Activated CD8-positive, alpha-beta memory T cell treated with anti-CD3 and anti-CD28 coated beads, Interleukin-2, amount 10 ng/mL, durations not matched to agents 7 days and 5 days (primary cell): ENCODE data around the gene KHK. TPM values are rescaled to one million over a fixed set of nuclear protein-coding genes. Genes with fewer than 3 reads are reported as not detected.

Experiments
- ATAC-seq: fragments of 150-1000 bp; cut with Tn5 transposase; one replicate; pipeline ENCODE4 v1.10.0; 2021; ENCODE audit warnings: moderate library complexity
- CTCF ChIA-PET: fragments of 350-600 bp; sonication (Branson Sonifier 250); formaldehyde crosslinking; loops from one replicate; lab custom pipeline; 2021; ENCODE audit warnings: antibody characterized with exemption; lab: Charles Lee
- DNase-seq: peaks from one replicate; pipeline ENCODE4 v3.0.0-alpha.2; 2020
- H3K27ac Mint-ChIP-seq: one replicate; pipeline ENCODE4 v1.8.0; 2021; ENCODE audit warnings: mild to moderate bottlenecking, mixed read lengths
- H3K27me3 Mint-ChIP-seq: one replicate; pipeline ENCODE4 v1.8.0; 2021; ENCODE audit warnings: mixed read lengths
- H3K36me3 Mint-ChIP-seq: one replicate; pipeline ENCODE4 v1.8.0; 2021; ENCODE audit warnings: mild to moderate bottlenecking, mixed read lengths
- H3K4me1 Mint-ChIP-seq: one replicate; pipeline ENCODE4 v1.8.0; 2021; ENCODE audit warnings: mixed read lengths
- H3K4me3 Mint-ChIP-seq: one replicate; pipeline ENCODE4 v1.8.0; 2021; ENCODE audit warnings: mild to moderate bottlenecking, moderate library complexity, mixed read lengths
- H3K9me3 Mint-ChIP-seq: one replicate; pipeline ENCODE4 v1.8.0; 2022; ENCODE audit warnings: low read depth, mixed read lengths
- total RNA-seq, 2 experiments: library from RNA; stranded (reverse); gene quantifications; one replicate each; pipeline ENCODE4 v1.2.3, GENCODE V29; 2021

The KHK gene
- total RNA-seq, 2 experiments from 2014 or later: 8.0 to 8.8 TPM

GRCh38 chr2:27079233-27080139 is 7.1 kb upstream of the KHK start:
- CTCF ChIA-PET: interaction anchor here (1.7 kb wide), 1 partner anchor 29 kb away, joined by 8 read pairs; no protein-coding TSS in a partner anchor
- no peaks in the 10 kb centered on the region for H3K36me3 Mint-ChIP-seq
- no peak overlapping the region for H3K4me3 Mint-ChIP-seq
- no peaks in the 10 kb centered on the region for H3K27me3 Mint-ChIP-seq
- DNase-seq (no peak), ATAC-seq (no peak)
- peak overlapping the region; percentile 42 for H3K27ac Mint-ChIP-seq
- H3K4me1 Mint-ChIP-seq: peaks cover 41% of the 10 kb centered on the region
- no peaks in the 10 kb centered on the region for H3K9me3 Mint-ChIP-seq

GRCh38 chr2:27080140-27080469 is 6.5 kb upstream of the KHK start:
- Mint-ChIP-seq H3K4me1 (peaks cover 39% of the 10 kb centered on the region), H3K36me3 (no peaks in the 10 kb centered on the region), H3K27ac (peak overlapping the region; percentile 42), H3K27me3 (no peaks in the 10 kb centered on the region), H3K4me3 (no peak overlapping the region), H3K9me3 (no peaks in the 10 kb centered on the region)
- CTCF ChIA-PET: interaction anchor here (1.3 to 2.3 kb wide), 3 partner anchors 9 to 30 kb away, joined by 4 to 12 read pairs (median 8); partner anchors contain the start of gene OST4
- ATAC-seq (no peak), DNase-seq (no peak)

GRCh38 chr2:27080603-27080936 is 6.0 kb upstream of the KHK start:
- Mint-ChIP-seq H3K27me3 (no peaks in the 10 kb centered on the region), H3K36me3 (no peaks in the 10 kb centered on the region), H3K27ac (peak overlapping the region; percentile 95), H3K4me1 (peaks cover 39% of the 10 kb centered on the region), H3K4me3 (no peak overlapping the region), H3K9me3 (no peaks in the 10 kb centered on the region)
- ATAC-seq: no peak
- DNase-seq: no peak
- CTCF ChIA-PET: interaction anchor here (1.3 to 2.3 kb wide), 4 partner anchors 9 to 119 kb away, joined by 4 to 12 read pairs (median 8); partner anchors contain the start of gene OST4

- H3K4me1 Mint-ChIP-seq: peaks cover 34% of the 10 kb centered on the region
- DNase-seq (no peak), ATAC-seq (no peak)
- peak overlapping the region; percentile 95 for H3K27ac Mint-ChIP-seq
- CTCF ChIA-PET: interaction anchor here (0.8 to 2.3 kb wide), 7 partner anchors 8 to 221 kb away, joined by 3 to 14 read pairs (median 5); partner anchors contain the start of genes AGBL5 and OST4
- peak overlapping the region; percentile 55 for H3K4me3 Mint-ChIP-seq
- no peaks in the 10 kb centered on the region for H3K36me3 Mint-ChIP-seq
- H3K27me3 Mint-ChIP-seq: no peaks in the 10 kb centered on the region
- no peaks in the 10 kb centered on the region for H3K9me3 Mint-ChIP-seq
Observed at GRCh38 chr2:27081984-27082772, 4.4 kb upstream of the KHK start.

GRCh38 chr2:27082773-27083409 is 3.7 kb upstream of the KHK start:
- Mint-ChIP-seq H3K4me1 (peaks cover 38% of the 10 kb centered on the region), H3K9me3 (no peaks in the 10 kb centered on the region), H3K27ac (peak overlapping the region; percentile 5)

GRCh38 chr2:27083410-27084296 is 2.9 kb upstream of the KHK start:
- peaks cover 38% of the 10 kb centered on the region for H3K4me1 Mint-ChIP-seq
- H3K27ac Mint-ChIP-seq: no peak overlapping the region
- DNase-seq (no peak), ATAC-seq (no peak)
- no peaks in the 10 kb centered on the region for H3K27me3 Mint-ChIP-seq
- no peaks in the 10 kb centered on the region for H3K9me3 Mint-ChIP-seq
- CTCF ChIA-PET: interaction anchor here (1.2 to 5.6 kb wide), 6 partner anchors 9 to 196 kb away, joined by 3 to 40 read pairs (median 8); partner anchors contain the start of genes AGBL5 and OST4
- H3K36me3 Mint-ChIP-seq: no peaks in the 10 kb centered on the region
- H3K4me3 Mint-ChIP-seq: no peak overlapping the region

More at GRCh38 chr2:27082773-27083409, 3.7 kb upstream of the KHK start:
- no peak for ATAC-seq
- no peak for DNase-seq
- no peaks in the 10 kb centered on the region for H3K27me3 Mint-ChIP-seq
- CTCF ChIA-PET: interaction anchor here (0.8 to 5.3 kb wide), 7 partner anchors 9 to 197 kb away, joined by 3 to 40 read pairs (median 3); partner anchors contain the start of genes AGBL5 and OST4
- no peaks in the 10 kb centered on the region for H3K36me3 Mint-ChIP-seq
- no peak overlapping the region for H3K4me3 Mint-ChIP-seq

GRCh38 chr2:27084297-27085061 is 2.1 kb upstream of the KHK start:
- H3K9me3 Mint-ChIP-seq: no peaks in the 10 kb centered on the region
- no peak overlapping the region for H3K27ac Mint-ChIP-seq
- CTCF ChIA-PET: interaction anchor here (1.4 to 5.6 kb wide), 7 partner anchors 10 to 195 kb away, joined by 3 to 40 read pairs (median 9); partner anchors contain the start of genes AGBL5 and OST4
- no peak for DNase-seq
- H3K4me1 Mint-ChIP-seq: peaks cover 38% of the 10 kb centered on the region
- no peak for ATAC-seq
- no peaks in the 10 kb centered on the region for H3K36me3 Mint-ChIP-seq
- H3K27me3 Mint-ChIP-seq: no peaks in the 10 kb centered on the region
- H3K4me3 Mint-ChIP-seq: no peak overlapping the region

- ATAC-seq (no peak), DNase-seq (no peak)
- H3K27me3 Mint-ChIP-seq: no peaks in the 10 kb centered on the region
- H3K9me3 Mint-ChIP-seq: no peaks in the 10 kb centered on the region
- no peaks in the 10 kb centered on the region for H3K36me3 Mint-ChIP-seq
- H3K4me3 Mint-ChIP-seq: peak overlapping the region; percentile 78
- H3K27ac Mint-ChIP-seq: peak overlapping the region; percentile 75
- CTCF ChIA-PET: interaction anchor here (0.9 to 5.6 kb wide), 9 partner anchors 10 to 194 kb away, joined by 3 to 40 read pairs (median 7); partner anchors contain the start of genes AGBL5, OST4 and TMEM214
- H3K4me1 Mint-ChIP-seq: peaks cover 39% of the 10 kb centered on the region
Observed at GRCh38 chr2:27085062-27085672, 1.4 kb upstream of the KHK start.

GRCh38 chr2:27085673-27086089 is 891 bp upstream of the KHK start:
- Mint-ChIP-seq H3K27me3 (no peaks in the 10 kb centered on the region), H3K4me1 (peaks cover 36% of the 10 kb centered on the region), H3K27ac (peak overlapping the region; percentile 75), H3K4me3 (peak overlapping the region; percentile 78), H3K36me3 (no peaks in the 10 kb centered on the region), H3K9me3 (no peaks in the 10 kb centered on the region)
- CTCF ChIA-PET: interaction anchor here (0.9 to 5.6 kb wide), 8 partner anchors 11 to 194 kb away, joined by 3 to 40 read pairs (median 8); partner anchors contain the start of genes AGBL5, OST4 and TMEM214
- peak; percentile 10 for ATAC-seq
- peak; percentile 64 for DNase-seq

- Mint-ChIP-seq H3K27me3 (no peaks in the 10 kb centered on the region), H3K27ac (peak overlapping the region; percentile 85), H3K4me1 (peaks cover 31% of the 10 kb centered on the region), H3K4me3 (peak overlapping the region; percentile 78), H3K9me3 (no peaks in the 10 kb centered on the region), H3K36me3 (no peaks in the 10 kb centered on the region)
- ATAC-seq: peak; percentile 91
- CTCF ChIA-PET: interaction anchor here (0.9 to 5.6 kb wide), 13 partner anchors 11 to 217 kb away, joined by 3 to 40 read pairs (median 8); partner anchors contain the start of genes AGBL5 and OST4
- DNase-seq: peak; percentile 97
Observed at GRCh38 chr2:27086090-27086723, 365 bp upstream of the KHK start.
